ENCODE results near the gene ABHD14A.

GRCh38 chr3:51971350-51971749, 3.5 kb upstream of the ABHD14A start:
- TF ChIP-seq EZH2 (IDR thresholded peaks at IDR 0.05; ENCODE audit: low read depth) (no peak), CTCF (conservative IDR thresholded peaks at IDR 0.05) (no peak)

All from PC-9 (cell line).